NCI-H345 treated with DMSO at 0.1 percent for 48 hours (cell line): ENCODE measurements around the gene CBLB.

Experiments
- DNase-seq: peaks from one replicate; lab custom pipeline; 2025; ENCODE audit not compliant: unreplicated experiment; lab: John Stamatoyannopoulos, UW

The CBLB gene

DNA sequence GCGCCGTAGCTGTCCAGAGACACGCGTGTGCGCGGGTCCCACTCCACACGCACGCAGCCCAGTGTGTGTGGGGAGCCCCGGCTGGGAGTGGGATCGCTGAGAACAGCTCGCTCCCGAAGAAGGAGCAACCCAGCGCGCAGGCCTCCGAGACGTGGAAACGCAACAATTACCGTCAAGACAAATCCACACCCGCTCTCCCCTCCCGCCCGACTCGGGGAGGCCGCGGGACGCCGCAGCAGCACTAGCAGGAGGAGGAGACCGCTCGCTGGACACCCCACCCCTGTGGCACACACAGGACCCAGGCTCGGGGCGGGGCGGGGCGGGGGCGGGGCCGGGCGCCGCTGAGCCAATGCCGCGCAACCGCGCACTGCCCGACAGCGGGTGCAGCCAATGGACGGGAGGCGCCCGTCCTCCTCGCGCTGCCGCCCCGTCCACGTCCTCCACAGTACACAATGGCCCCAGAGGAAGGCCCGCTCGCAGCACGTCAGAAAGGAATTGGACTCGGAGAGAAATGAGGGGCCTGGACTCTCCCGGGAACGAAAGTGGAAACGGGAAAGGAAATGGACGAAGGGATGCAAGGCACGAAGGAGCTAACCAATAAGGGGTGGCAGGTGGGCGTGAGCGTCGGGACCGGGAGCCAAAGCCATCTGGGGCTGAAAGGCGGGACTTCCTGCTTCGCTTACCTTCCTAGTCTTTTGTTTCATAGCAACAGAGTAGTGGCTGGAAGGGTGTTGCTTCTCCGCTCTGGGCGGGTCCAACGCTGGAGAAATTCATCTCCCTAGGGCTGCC, at the start of gene CBLB:
TSS of gene CBLB (minus strand) at position 271 of the 789 bp plus-strand sequence. CDS start 1,435 bp downstream, outside the sequence.
- peak; percentile 91 for DNase-seq

DNA sequence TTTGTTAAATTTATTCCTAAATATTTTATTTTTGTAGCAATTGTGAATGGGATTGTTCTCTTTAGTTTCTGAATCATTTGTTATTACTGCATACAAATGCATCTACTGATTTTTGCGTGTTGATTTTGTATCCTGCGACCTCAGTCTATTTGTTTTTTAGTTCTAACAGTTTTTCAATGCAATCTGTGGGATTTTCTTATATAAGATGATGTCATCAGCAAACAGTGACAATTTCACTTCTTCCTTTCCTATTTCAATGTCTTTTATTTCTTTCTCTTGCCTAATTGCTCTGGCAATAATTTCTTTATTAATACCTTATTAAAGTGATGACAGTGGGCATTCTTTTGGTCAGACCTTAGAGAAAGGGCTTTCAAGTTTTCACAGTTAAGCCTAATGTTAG, 48.0 kb upstream of the CBLB start:
- no peak for DNase-seq

DNA sequence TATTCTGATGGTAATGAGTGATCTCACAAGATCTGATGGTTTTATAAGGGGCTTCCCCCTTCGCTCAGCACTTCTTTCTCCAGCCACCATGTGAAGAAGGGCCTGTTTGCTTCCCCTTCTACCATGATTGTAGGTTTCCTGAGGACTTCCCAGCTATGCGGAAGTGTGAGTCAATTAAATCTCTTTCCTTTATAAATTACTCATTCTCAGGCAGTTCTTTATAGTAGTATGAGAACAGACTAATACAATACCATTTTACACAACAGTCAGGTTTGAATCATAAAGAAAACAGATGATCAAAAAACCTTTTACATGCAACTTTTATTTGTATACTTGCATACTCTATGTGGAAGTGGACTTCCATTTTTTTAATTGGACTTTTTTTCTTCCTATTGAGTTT, 46.7 kb upstream of the CBLB start:
- DNase-seq: no peak

DNA sequence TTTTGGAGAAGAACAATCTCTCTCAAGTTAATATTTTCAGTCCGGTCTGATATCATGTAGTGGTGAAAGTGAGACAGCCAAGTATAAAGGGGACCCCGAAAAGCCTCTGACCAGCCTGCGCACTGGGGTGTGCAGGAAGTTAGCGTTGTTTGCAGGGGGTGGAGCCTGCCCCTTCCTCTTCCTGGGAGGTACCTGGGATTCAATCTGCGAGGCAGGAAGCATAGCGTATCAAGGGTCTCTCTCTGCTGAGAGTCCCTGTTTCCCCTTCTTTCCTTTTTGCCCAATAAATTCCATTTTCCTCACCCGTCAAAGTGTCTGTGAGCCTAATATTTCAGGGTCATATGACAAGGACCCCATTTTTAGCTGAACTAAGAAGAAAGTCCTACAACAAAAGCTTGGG, 44.8 kb upstream of the CBLB start:
- DNase-seq: no peak

DNA sequence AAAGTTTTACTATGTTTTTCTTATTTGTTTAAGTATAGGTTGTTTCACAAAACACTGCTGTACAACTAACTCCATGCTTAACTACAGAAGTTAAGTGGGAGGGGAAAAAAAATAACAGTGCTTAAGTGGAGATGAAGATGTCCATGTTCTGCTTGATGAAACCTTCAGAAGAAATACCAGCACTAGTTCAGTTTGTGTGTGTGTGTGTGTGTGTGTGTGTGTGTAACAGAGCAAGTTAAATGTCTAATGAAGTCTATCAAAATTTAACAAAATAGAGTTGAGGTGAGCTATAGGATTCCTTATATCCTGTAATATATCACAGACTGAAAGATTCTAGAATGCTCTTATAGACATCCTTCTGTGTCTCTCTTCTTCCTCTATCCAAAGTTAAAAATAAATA, 44.1 kb upstream of the CBLB start:
- no peak for DNase-seq

DNA sequence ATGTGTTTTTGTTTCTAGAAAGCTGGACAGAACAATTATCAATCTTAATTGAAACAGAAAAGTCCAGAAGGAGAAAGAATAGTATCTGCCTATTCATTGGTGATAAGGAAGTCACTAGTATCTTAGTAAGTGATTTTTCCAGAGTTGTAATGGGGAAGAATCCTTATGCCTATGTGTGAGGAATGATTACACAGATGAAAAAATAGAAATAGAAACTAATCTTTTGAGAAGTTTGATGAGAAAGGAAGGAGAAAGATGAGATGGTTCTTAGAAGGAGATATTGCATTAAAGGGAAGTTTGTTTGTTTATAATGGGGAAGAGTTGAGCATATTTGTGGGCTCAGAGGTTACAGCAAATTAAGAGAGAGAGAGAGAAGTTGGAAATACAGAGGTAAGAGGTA, 42.7 kb upstream of the CBLB start:
- DNase-seq: no peak

DNA sequence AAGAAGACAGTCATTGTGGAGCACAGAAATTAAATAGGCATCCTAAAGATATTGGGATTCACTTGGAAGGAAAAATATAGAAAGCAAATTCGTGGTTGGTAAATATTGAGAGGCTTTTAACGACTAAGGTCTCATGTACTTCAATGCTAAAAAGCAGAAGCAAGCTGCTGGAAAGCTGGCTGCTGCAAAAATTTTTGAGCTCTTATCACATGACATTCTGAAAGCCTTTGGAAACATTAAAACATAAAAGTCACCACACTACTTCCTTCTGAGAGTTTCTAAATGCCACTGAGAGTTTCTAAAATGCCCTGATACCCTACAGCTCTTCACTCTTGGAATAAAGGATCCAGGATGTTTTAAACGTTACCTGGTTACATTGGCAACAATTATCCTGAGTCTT, 39.0 kb upstream of the CBLB start:
- DNase-seq: no peak

DNA sequence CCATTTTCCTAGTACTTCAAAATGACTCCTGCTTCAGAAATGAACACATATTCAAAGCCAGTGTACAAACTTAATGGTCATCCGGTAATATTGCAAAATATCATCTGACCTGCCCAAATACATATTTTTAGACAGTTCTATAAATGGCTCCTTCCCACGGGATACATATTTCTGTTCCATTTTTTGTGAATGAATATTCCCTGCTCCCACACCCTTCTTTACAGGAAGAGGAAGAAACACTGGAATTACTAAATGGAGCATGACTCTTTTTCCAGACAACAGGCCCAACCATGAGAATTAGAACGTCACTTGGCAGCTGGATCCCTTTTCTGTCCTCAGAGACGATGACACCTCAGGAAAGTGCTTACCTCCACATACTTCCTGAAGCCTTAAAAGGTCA, 38.0 kb upstream of the CBLB start:
- DNase-seq: no peak

DNA sequence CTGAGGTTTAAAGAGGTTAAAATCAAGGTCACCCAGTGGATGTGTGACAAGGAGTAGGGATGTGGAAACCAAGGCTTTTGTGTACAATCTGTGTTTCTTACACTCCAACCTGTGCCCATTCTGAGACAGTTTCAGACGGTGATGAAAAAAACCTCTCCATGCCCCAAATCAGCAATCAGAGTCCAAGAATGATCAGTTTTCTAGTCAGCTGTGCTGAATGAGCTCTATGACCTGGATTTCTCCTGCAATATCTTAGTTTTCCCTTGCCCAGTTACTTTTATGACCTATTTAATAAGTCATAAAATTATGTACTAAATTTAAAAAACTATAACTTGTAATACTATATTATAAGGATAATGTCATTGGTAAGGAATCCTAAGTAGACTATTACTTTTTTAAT, 37.5 kb upstream of the CBLB start:
- no peak for DNase-seq

DNA sequence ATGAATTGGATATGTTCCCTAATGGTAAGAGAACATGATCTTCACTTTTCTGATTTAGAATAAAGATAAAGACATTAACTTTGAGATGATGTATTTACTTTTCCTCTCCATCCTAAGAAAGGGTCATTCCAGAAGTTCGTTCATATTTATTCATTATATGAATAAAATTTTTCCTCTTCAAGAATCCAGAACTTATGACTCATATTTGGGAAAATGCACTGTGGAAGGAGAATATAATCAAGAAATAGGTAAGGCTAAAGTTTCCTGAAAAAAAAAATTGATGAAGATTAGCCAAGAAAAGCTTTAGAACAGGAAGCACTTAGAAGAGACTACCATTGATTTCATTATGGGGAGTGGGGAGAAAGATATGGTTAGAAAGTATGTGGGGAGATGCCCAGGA, 36.5 kb upstream of the CBLB start:
- no peak for DNase-seq

DNA sequence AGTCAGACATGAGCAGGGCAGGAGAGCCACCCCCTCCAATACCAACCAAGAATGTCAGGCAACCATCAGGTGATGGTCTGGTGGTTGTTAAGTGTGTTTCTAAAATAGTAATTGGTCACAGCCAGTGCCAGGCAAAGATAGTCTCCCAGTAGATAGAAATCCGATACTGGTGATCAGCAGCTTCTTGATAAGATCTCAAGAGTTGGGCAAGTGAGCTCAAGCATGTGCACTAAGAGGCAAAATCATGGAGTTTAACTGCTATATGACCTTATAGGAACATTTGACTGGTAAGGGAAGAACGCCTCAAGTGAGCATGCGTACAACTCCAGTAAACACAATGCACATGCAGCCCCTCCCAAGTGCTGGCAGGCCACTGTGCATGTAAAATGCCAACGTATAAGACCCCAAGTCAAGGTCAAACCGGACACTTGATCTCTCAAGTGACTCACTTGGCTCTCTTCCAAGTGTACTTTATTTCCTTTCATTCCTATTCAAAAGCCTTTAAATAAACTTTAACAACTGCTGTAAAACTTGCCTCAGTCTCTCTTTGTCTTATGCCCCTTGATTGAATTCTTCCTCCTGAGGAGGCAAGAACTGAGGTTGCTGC, 36.0 kb upstream of the CBLB start:
- no peak for DNase-seq

DNA sequence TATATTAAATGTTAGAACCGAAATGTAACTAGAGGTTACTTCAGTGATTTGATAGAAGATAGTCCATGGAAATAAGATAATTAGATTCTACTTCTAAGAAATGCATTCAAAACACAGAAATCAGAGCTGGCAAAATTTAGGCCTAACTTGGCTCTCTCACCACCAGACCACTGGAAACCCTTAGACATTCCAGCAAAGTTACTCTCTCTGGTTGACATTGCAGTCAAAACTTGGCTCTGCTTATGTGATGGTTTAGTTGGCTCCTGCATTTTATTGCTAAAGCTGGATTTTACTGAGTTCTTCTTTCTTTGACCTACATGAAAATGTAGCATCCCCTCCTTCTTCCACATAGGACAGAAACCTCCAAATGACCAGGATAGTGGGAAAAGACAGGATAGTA, 35.4 kb upstream of the CBLB start:
- no peak for DNase-seq

DNA sequence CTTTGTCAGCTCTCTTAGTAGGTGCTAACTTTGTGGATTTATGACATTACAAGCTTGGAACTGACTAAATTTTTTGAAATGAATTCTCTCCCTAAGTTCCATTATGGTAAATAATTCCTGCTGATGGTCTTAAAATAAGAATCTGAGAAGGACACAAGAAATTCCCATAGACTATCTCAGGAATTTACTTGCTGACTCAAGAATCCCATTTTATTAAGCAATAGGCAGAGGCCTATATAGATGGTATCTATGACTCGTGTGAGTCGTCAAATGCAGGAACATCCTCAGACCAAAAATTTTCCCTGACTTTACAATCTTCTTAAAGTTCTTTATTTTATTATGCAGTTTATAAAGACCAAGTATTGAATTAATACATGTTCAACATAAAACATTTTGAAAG, 30.7 kb upstream of the CBLB start:
- DNase-seq: no peak

DNA sequence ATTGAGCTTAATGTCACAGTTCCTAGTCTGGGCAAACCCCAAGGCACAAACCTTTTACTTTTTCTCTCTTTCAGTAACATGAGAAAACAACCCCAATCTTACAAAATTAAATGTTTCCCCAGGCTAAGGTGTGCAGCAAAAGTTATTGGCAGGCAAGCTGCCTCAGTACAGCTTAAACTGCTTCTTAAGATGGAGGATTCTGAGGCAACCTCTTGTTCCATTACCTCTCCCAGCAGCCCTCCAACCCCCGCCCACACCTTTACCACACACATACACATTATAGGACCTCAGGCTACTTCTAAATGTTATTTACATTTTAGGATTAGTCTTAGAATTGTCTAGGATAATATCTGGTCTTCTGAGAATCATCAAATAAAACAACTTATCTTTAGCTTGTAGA, 22.3 kb upstream of the CBLB start:
- no peak for DNase-seq

DNA sequence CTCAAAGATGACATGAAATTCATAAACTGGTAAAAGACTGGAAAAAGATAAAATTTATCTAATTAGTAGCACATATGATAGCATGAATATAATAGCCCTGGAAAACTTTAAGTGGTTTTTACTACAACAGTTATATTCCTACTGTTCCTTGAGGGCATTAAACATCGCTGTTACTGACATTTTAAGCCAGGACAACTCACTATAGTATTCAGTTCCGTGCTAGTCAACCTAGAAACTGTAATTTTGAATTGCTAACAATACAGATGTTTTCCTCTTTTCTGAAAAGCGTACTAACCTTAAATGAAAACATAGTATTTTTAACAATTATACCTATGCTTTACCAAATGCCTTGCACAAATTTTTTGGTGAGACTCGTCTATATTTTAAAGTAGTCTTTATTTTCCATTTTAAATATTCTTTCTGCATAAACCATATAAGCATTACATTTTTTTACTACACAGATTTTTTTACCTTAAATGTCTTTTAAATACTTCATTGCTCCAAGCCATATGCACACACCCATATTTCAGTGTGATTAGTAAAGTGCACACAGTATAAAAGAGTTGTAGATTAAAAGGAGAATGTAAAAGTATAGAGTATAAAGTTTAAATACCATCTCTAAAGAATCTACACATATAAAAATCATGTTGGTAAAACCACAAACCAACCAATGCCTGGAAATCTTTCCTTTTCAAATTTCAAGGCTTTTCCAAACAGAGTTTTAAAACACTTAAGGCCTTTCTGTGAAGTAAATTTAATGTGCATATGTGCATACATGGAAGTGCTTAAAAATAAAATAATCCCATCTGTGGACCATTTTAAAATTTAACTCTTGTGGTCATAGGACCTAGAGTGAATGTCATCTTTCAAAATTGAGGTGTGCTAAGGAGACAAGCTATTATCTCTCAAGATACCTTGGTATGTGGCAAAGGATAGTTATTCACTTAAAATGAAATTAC, 20.1 kb upstream of the CBLB start:
- DNase-seq: no peak

DNA sequence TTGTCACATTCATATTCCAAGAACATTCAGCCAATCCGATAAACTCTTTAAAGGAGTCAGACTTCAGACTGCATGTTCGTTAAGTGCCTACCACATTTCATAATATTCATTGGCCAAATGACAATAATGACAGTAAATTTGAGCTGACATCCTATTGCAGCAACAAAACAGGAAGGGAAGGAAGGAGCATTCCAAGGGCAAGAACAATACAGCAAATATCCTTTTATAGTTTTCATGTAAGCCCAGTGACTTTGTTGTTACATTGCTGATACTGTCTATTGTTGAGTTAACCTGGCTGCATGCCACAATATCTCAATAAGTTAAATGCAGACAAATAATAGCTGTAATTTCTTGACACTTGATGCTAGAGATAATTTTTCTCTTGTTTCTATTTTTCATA, 16.4 kb upstream of the CBLB start:
- DNase-seq: no peak

DNA sequence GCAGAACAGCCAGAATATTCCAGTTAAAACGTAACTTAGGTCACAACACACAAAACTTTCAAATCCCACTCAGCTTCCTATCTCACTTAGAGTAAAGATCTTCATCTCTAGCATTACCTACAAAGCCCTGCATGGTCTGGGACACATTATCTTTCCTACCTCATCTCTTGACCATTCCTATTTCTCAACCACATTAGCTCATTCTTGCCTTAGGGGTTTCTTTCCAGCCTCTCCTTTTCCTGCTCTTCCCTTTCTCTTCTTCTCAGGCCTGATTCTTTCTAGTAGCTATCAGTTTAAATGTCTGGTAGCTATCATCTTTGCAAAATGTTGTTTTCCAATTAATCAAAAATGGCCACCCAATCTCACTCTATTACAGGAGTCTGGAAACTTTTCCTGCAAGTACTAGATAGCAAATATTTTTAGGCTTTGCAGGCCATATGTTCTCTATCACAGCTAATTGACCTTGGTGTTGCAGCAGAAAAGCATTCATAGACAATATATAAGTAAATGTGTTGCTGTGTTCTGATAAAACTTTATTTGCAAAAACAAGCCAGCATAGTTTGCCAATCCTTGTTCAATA, 15.1 kb upstream of the CBLB start:
- no peak for DNase-seq

DNA sequence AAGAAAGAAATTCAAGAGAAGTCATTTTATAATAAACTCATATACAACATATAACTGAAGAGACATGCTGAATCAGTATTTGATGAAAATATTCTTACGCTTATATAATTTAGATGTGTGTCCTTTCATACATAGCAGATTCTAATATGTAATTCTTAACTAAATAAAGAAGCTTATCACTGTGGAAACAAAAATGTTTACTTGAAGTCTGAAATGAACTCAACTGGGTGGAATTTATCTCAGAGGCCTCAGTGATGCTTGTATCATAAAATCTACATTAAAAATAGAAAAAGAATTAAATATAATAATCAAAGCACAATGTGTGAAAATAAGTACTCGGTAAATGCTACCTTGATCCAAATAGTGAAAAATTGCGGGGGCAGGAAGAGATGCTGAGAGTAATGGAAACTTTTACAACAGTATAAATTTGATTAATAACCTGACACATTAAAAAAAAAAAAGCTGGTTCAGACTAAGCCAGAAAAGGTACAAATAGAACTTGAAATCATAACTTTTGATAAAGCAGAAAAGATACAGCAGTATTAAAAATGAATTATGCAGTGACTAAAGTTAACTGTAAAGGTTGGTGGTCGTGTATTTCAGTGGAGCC, 12.0 kb upstream of the CBLB start:
- DNase-seq: no peak

DNA sequence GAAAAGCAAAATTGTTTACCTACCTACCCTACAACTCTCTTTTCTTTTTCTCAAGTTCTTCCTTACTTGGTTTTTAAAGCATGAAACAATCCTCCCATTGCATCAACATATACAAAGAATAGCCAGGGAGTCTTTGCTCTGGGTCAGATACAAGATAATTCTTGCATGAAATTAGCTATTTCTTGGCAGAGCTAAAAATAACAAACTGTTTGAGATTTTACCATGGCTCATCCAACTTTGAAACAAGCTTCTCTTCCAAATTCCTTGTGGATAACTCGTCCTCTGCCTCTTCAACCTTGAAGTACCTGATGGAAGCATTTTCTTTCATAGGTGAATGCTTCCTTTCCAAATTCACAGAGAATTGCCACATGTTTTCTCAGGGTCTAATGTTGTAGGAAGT, 9.2 kb upstream of the CBLB start:
- DNase-seq: no peak

DNA sequence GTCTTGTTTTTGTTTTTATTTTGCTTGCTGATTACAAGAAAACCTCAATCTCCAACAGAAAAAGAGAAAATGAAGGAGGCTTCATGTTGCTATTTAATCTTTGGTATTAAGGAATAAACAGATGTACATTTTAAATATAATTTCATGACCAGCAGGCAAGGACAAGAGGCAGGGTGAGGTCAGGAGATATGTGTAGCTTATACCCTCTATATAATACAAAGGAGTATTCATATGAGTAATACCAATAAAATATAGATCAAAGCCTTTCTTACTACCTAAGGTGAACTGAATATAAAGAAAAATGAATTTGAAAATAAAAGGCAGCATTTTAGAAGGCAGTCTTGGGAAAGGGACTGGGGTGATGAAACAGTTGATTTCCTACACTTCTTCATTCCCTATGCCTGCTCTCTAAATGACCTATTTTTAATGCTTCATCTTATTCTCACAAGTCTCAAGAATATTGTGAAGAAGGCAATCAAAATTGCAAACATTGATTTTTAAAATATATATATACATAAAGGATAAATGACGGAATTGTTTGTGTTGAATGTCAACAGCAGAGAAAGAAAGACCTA, 8.6 kb upstream of the CBLB start:
- no peak for DNase-seq
